MM.1S (cell line): ENCODE results near the gene GRIK2.

ENCODE experiments used
- DNase-seq: peaks from one replicate; pipeline ENCODE4 v3.0.0-alpha.2; 2015
- H2AFZ ChIP-seq: fragments of 300-600 bp; sonication (generic); 2 replicates; pipeline ENCODE4 v1.6.0; 2016; ENCODE audit warnings: antibody characterized with exemption, low read length
- H3F3A ChIP-seq: fragments of 300-600 bp; sonication (generic); 2 replicates; pipeline ENCODE4 v1.6.1; 2016; ENCODE audit warnings: mild to moderate bottlenecking, antibody characterized with exemption, low read length, moderate library complexity, mixed read lengths; ENCODE audit not compliant: insufficient read depth
- H3K27ac ChIP-seq: fragments of 300-600 bp; sonication (generic); 2 replicates; pipeline ENCODE4 v1.5.1; 2016; ENCODE audit warnings: mild to moderate bottlenecking, low read length
- H3K27me3 ChIP-seq: fragments of 300-600 bp; sonication (generic); replicated peaks from 2 replicates; pipeline ENCODE4 v1.6.0; 2016; ENCODE audit warnings: low read length; ENCODE audit not compliant: insufficient read depth
- H3K36me3 ChIP-seq: fragments of 300-600 bp; sonication (generic); replicated peaks from 2 replicates; pipeline ENCODE4 v1.6.1; 2016; ENCODE audit warnings: mild to moderate bottlenecking, low read length, mixed read lengths; ENCODE audit not compliant: insufficient read depth
- H3K4me1 ChIP-seq: fragments of 300-600 bp; sonication (generic); 2 replicates; pipeline ENCODE4 v1.6.1; 2016; ENCODE audit warnings: low read length, mixed read lengths
- H3K4me2 ChIP-seq: fragments of 300-600 bp; sonication (generic); 2 replicates; pipeline ENCODE4 v1.6.0; 2016; ENCODE audit warnings: low read depth, low read length
- H3K4me3 ChIP-seq: fragments of 300-600 bp; sonication (generic); 2 replicates; pipeline ENCODE4 v1.5.1; 2016; ENCODE audit warnings: low read length, mixed read lengths
- H3K79me2 ChIP-seq: fragments of 300-600 bp; sonication (generic); 2 replicates; pipeline ENCODE4 v1.6.1; 2016; ENCODE audit warnings: mixed run types, low read length, mixed read lengths
- H3K9ac ChIP-seq: fragments of 300-600 bp; sonication (generic); 2 replicates; pipeline ENCODE4 v1.6.1; 2016; ENCODE audit warnings: low read length, mixed read lengths
- H3K9me2 ChIP-seq: fragments of 300-600 bp; sonication (generic); replicated peaks from 2 replicates; pipeline ENCODE4 v1.6.1; 2016; ENCODE audit warnings: mild to moderate bottlenecking, low read length, mixed read lengths; ENCODE audit not compliant: insufficient read depth
- H3K9me3 ChIP-seq: fragments of 300-600 bp; sonication (generic); replicated peaks from 2 replicates; pipeline ENCODE4 v1.6.1; 2016; ENCODE audit warnings: mild to moderate bottlenecking, low read length, mixed read lengths; ENCODE audit not compliant: insufficient read depth
- H4K20me1 ChIP-seq: fragments of 300-600 bp; sonication (generic); 2 replicates; pipeline ENCODE4 v1.6.1; 2016; ENCODE audit warnings: mild to moderate bottlenecking, low read length, moderate library complexity, mixed read lengths; ENCODE audit not compliant: insufficient read depth
- EZH2 ChIP-seq: fragments of 300-600 bp; sonication (generic); optimal IDR thresholded peaks from 2 replicates; pipeline ENCODE3; 2017; ENCODE audit warnings: low read depth, mild to moderate bottlenecking, antibody characterized with exemption, low read length, mixed read lengths
- EZH2phosphoT487 ChIP-seq: fragments of 300-600 bp; sonication (generic); IDR thresholded peaks from 2 replicates; pipeline ENCODE4 v1.6.1; 2018; ENCODE audit warnings: antibody characterized with exemption, low read length
- TF ChIP-seq, protein P1 (sequence below): fragments of 300-600 bp; sonication (generic); IDR thresholded peaks from 2 replicates; pipeline ENCODE4 v1.5.1; 2016; ENCODE audit warnings: antibody characterized with exemption, low read length, mixed read lengths

The GRIK2 gene

DNA sequence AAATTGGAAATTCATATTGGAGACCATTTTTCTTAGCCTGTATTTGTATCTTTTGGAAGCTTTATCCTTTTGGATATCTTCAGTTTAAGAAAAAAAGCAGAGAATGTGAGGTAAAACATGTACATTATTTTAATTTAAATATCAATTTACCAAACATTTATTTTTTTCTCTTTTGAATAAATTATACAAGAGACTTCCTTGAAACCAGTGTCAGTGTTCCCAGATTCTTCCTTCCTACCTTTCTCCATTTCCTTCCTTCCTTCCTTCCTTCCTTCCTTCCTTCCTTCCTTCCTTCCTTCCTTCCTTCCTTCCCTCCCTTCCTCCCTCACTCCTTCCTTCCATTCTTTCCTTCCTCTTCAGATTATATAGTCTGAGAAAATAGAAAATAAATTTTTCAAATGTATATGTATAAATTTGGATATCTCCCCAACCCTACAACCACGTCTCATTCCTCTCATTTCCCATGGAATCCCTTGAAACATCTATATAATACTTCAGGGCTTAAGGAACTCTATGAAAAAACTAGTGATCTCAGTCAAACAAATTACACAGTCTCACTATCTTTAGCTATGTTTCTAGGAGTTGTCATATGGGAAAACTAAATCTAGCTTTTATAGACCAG, 528.4 kb downstream of the GRIK2 start:
- Histone ChIP-seq H3K27ac (no peak overlapping the region), H3K79me2 (no peaks in the 10 kb centered on the region), H3K9me2 (no peaks in the 10 kb centered on the region), H3K4me2 (no peak overlapping the region), H3K4me3 (no peak overlapping the region), H3K9me3 (no peaks in the 10 kb centered on the region), H3K9ac (no peak overlapping the region), H3F3A (no peaks in the 10 kb centered on the region), H3K36me3 (no peaks in the 10 kb centered on the region), H4K20me1 (no peaks in the 10 kb centered on the region), H2AFZ (no peak overlapping the region), H3K27me3 (no peaks in the 10 kb centered on the region), H3K4me1 (no peaks in the 10 kb centered on the region)
- TF ChIP-seq, protein P1, sequence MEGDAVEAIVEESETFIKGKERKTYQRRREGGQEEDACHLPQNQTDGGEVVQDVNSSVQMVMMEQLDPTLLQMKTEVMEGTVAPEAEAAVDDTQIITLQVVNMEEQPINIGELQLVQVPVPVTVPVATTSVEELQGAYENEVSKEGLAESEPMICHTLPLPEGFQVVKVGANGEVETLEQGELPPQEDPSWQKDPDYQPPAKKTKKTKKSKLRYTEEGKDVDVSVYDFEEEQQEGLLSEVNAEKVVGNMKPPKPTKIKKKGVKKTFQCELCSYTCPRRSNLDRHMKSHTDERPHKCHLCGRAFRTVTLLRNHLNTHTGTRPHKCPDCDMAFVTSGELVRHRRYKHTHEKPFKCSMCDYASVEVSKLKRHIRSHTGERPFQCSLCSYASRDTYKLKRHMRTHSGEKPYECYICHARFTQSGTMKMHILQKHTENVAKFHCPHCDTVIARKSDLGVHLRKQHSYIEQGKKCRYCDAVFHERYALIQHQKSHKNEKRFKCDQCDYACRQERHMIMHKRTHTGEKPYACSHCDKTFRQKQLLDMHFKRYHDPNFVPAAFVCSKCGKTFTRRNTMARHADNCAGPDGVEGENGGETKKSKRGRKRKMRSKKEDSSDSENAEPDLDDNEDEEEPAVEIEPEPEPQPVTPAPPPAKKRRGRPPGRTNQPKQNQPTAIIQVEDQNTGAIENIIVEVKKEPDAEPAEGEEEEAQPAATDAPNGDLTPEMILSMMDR, result no peak
- TF ChIP-seq EZH2 (no peak), EZH2phosphoT487 (no peak)
- DNase-seq, result no peak

DNA sequence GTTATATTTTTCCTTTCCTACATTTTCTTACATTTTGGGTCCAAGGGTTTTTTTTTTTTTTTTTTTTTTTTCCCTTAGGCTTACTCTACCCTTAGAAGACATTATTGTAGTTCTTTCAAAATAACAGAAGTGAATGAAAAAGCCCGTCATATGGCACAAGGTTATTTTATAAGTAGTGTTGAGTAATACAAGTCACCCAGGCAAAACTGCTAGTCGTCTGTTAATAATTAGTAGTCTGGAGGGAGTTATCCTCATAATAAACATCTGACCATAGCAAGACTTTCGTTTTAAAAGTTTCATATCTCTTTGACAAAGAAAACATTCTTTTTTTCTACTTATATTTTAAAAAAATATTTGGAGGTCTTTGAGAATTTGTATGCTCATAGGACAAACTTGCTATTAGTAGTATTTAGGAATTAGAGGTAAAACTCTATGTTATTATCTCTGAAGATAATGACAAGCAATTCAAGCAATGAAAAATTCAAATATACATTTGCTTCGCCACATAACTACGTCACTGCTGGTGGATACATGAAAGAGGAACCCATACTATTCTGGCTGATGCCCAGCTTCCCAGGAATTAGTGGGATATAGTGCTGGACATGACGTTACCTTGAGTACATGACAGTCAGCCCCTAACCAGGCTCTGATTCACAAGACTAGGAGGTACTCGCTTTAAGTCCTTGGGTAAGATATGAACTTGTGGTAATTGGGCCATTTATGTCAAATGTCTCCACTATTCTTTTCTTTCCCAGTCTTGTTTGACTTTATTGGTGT, 532.8 kb downstream of the GRIK2 start:
- Histone ChIP-seq H3K27me3 (no peaks in the 10 kb centered on the region), H3K36me3 (no peaks in the 10 kb centered on the region), H3K79me2 (no peaks in the 10 kb centered on the region), H2AFZ (no peak overlapping the region), H3K27ac (no peak overlapping the region), H3K4me3 (no peak overlapping the region), H4K20me1 (no peaks in the 10 kb centered on the region), H3F3A (no peaks in the 10 kb centered on the region), H3K9me3 (no peaks in the 10 kb centered on the region), H3K9ac (no peak overlapping the region), H3K4me2 (no peak overlapping the region), H3K9me2 (no peaks in the 10 kb centered on the region), H3K4me1 (no peaks in the 10 kb centered on the region)
- TF ChIP-seq EZH2phosphoT487 (no peak), EZH2 (no peak)
- TF ChIP-seq, protein P1, result no peak
- DNase-seq, result no peak

DNA sequence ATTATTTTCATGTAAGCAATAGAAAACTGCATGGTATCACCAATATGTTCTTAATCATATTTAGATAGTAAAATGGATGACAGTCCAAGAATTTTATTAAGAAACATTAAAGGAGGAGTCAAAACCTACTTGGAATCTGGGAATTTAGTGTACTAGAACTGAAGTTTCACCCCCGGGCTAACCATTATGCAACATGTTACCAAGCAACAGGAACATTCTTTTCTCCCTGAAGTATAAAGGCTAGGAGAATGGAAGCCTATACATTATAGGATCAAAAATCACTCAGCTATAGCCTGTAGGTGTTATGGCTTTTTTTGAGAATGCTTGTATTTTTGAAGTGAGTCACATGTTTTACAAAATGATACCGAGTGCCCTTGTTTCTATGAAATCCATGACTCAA, 538.3 kb downstream of the GRIK2 start:
- no peaks in the 10 kb centered on the region for H4K20me1 ChIP-seq
- H3K4me3 ChIP-seq, result no peak overlapping the region
- H3K4me2 ChIP-seq, result no peak overlapping the region
- H3K27ac ChIP-seq, result no peak overlapping the region
- no peaks in the 10 kb centered on the region for H3K79me2 ChIP-seq
- H3K9ac ChIP-seq, result no peak overlapping the region
- H3K9me3 ChIP-seq, result no peaks in the 10 kb centered on the region
- no peak for DNase-seq
- H2AFZ ChIP-seq, result no peak overlapping the region
- no peaks in the 10 kb centered on the region for H3K36me3 ChIP-seq
- H3F3A ChIP-seq, result no peaks in the 10 kb centered on the region
- no peaks in the 10 kb centered on the region for H3K27me3 ChIP-seq
- no peaks in the 10 kb centered on the region for H3K9me2 ChIP-seq
- TF ChIP-seq, protein P1, result no peak
- TF ChIP-seq EZH2phosphoT487, result no peak
- TF ChIP-seq EZH2, result no peak
- H3K4me1 ChIP-seq, result no peaks in the 10 kb centered on the region
